HepG2 (cell line): Measurements from ENCODE around the gene SNX9. TPM values are rescaled to one million over a fixed set of nuclear protein-coding genes. Genes with fewer than 3 reads are reported as not detected.
"Not testable (repeated sequence)": the region's sequence is repeated elsewhere in the genome, so short reads cannot be mapped to it uniquely, and the experiment has no call there.

Experiments used
- ATAC-seq: fragments of 200-7000 bp; cut with Tn5 transposase; 3 replicates; pipeline ENCODE4 v1.9.1; 2020; ENCODE audit warnings: mild to moderate bottlenecking, moderate library complexity
- BruUV-seq: library from RNA; stranded (reverse); fragments of 400-500 nt; replicated peaks from 2 replicates; lab custom pipeline; 2021; lab: Mats Ljungman, UMichigan
- CTCF ChIA-PET: fragments of 300-600 bp; formaldehyde crosslinking; extraction: SDS; loops from one replicate; lab custom pipeline; 2021; ENCODE audit warnings: low total read pairs, inconsistent platforms, low intra/inter-chr PET ratio; lab: Yijun Ruan, JAX
- POLR2A ChIA-PET: fragments of 350-600 bp; sonication (Branson Sonifier 250); formaldehyde crosslinking; loops from one replicate; lab custom pipeline; 2020; ENCODE audit warnings: antibody characterized with exemption, inconsistent platforms; lab: Yijun Ruan, JAX
- DNase-seq: peaks from one replicate; pipeline ENCODE4 v3.0.0-alpha.2; 2015; ENCODE audit warnings: low spot score
- FAIRE-seq: peaks from 3 replicates; lab custom pipeline; 2011; peaks lifted over from hg19 to GRCh38; lab: Jason Lieb, UNC
- H2AFZ ChIP-seq: one replicate; pipeline ENCODE4 v1.6.1; 2011; ENCODE audit warnings: low read length, inconsistent platforms
- H3K27ac ChIP-seq: fragments of 300-600 bp; 3 replicates; pipeline ENCODE4 v1.8.0; 2011; ENCODE audit warnings: mixed run types, mild to moderate bottlenecking, mixed read lengths, low read length, inconsistent platforms; ENCODE audit not compliant: insufficient read depth; ENCODE audit errors: extremely low read length
- H3K27me3 ChIP-seq, 2 experiments: fragments of 200-600 bp in 1 of 2; 2 replicates in 1 of 2; 3 replicates in 1 of 2; pipeline versions ENCODE4 v1.6.0 to v1.8.0; 2011; ENCODE audit warnings: low read length in 2 of 2, mild to moderate bottlenecking in 2 of 2, moderate library complexity in 2 of 2, inconsistent platforms in 1 of 2; ENCODE audit not compliant: insufficient read depth in 2 of 2, control insufficient read depth in 1 of 2
- H3K36me3 ChIP-seq, 2 experiments: fragments of 200-600 bp in 1 of 2; replicated peaks in 1 of 2; 2 replicates in 1 of 2; 3 replicates in 1 of 2; pipeline versions ENCODE4 v1.5.1 to v1.8.0; 2011; ENCODE audit warnings: low read length in 2 of 2, inconsistent platforms in 1 of 2; ENCODE audit not compliant: insufficient read depth in 2 of 2, control insufficient read depth in 1 of 2
- H3K4me1 ChIP-seq: 2 replicates; pipeline ENCODE4 v1.5.1; 2012; ENCODE audit warnings: low read length, inconsistent platforms; ENCODE audit not compliant: insufficient read depth
- H3K4me2 ChIP-seq: 2 replicates; pipeline ENCODE4 v1.6.0; 2011; ENCODE audit warnings: low read depth, low read length, inconsistent platforms
- H3K4me3 ChIP-seq, 3 experiments: fragments of 200-600 bp in 1 of 3; sonication (generic), shearing (Covaris generic) in 1 of 3; replicated peaks in 1 of 3; 2 replicates each; pipeline ENCODE4 v1.5.1; 2011 to 2016; ENCODE audit warnings: low read length in 3 of 3, inconsistent platforms in 2 of 3, low read depth in 2 of 3, mild to moderate bottlenecking in 2 of 3, control low read depth in 1 of 3, mixed read lengths in 1 of 3; ENCODE audit not compliant: insufficient read depth in 1 of 3
- H3K79me2 ChIP-seq: one replicate; pipeline ENCODE4 v1.6.1; 2011; ENCODE audit warnings: low read length, inconsistent platforms; ENCODE audit not compliant: insufficient read depth
- H3K9ac ChIP-seq: 2 replicates; pipeline ENCODE4 v1.6.0; 2011; ENCODE audit warnings: mild to moderate bottlenecking, low read depth, low read length, inconsistent platforms; ENCODE audit not compliant: insufficient read depth
- H3K9me3 ChIP-seq: 2 replicates; pipeline ENCODE4 v1.5.1; 2012; ENCODE audit warnings: mild to moderate bottlenecking, low read length
- H4K20me1 ChIP-seq: 2 replicates; pipeline ENCODE4 v1.6.0; 2011; ENCODE audit warnings: inconsistent platforms, mild to moderate bottlenecking, low read length, moderate library complexity; ENCODE audit not compliant: insufficient read depth
- HMGA1 ChIP-seq: sonication (generic); formaldehyde crosslinking; conservative IDR thresholded peaks from 2 replicates; pipeline ENCODE4 v1.4.0; 2020; ENCODE audit warnings: missing genetic modification reagents
- HOXA9 ChIP-seq: sonication (generic); formaldehyde crosslinking; IDR thresholded peaks from 2 replicates; pipeline ENCODE4 v1.8.1; 2022; ENCODE audit warnings: missing genetic modification reagents, mild to moderate bottlenecking, moderate library complexity, borderline replicate concordance
- ZNF496 ChIP-seq: sonication (generic); formaldehyde crosslinking; IDR thresholded peaks from 2 replicates; pipeline ENCODE4 v1.8.1; 2023; ENCODE audit warnings: mild to moderate bottlenecking, moderate library complexity, missing genetic modification reagents; ENCODE audit not compliant: insufficient replicate concordance
- ZNF563 ChIP-seq: sonication (generic); formaldehyde crosslinking; IDR thresholded peaks from 2 replicates; pipeline ENCODE4 v1.8.0; 2022; ENCODE audit warnings: mild to moderate bottlenecking, moderate library complexity, missing genetic modification reagents
- ZNF589 ChIP-seq: sonication (generic); formaldehyde crosslinking; conservative IDR thresholded peaks from 2 replicates; pipeline ENCODE4 v1.8.0; 2022; ENCODE audit warnings: mild to moderate bottlenecking, moderate library complexity, missing genetic modification reagents
- WGBS: methylation state at CpG from one replicate; pipeline ENCODE4 v1.1.6; 2017; ENCODE audit warnings: low lambda C conversion rate; 5-methylcytosine and 5-hydroxymethylcytosine counted together
- in situ Hi-C: cut with HindIII; loops from 2 replicates; pipeline ENCODE4 v1.10.0; 2017; ENCODE audit warnings: low pct_unique_long_range_greater_than_20kb; ENCODE audit not compliant: extremely low pct_ligation_motif_present
- intact Hi-C: fragments of 100-400 bp; cut with micrococcal nuclease; formaldehyde crosslinking; loops from one replicate; pipeline ENCODE4 v1.10.0; 2022; ENCODE audit not compliant: unreplicated experiment
- polyA plus RNA-seq, 8 experiments: library from polyadenylated mRNA; depleted of rRNA in 3 of 8; stranded (reverse) in 7 of 8; unstranded in 1 of 8; fragments of >200 nt; fragmentation: Illumina TruSeq in 4 of 8; extraction: Trizol in 4 of 8; gene quantifications; 2 replicates each; pipeline versions ENCODE4 v1.2.1 to v1.2.3, GENCODE V29; 2011 to 2016; ENCODE audit warnings: low read depth in 4 of 8, missing spikeins in 1 of 8, mixed read lengths in 1 of 8; ENCODE audit not compliant: insufficient read depth in 1 of 8
- total RNA-seq, 5 experiments: library from RNA; depleted of rRNA; stranded (reverse); fragments of >200 nt; fragmentation: Illumina TruSeq; extraction: Trizol; gene quantifications; 2 replicates each; pipeline ENCODE4 v1.2.3, GENCODE V29; 2016; ENCODE audit warnings: low read depth in 1 of 5
- TF ChIP-seq, protein P1 (sequence below): sonication (generic); formaldehyde crosslinking; IDR thresholded peaks from 2 replicates; pipeline ENCODE4 v1.8.1; 2023; ENCODE audit warnings: missing genetic modification reagents, mild to moderate bottlenecking, borderline replicate concordance
- TF ChIP-seq, protein P2 (sequence below): sonication (generic); formaldehyde crosslinking; IDR thresholded peaks from 2 replicates; pipeline ENCODE4 v1.4.0; 2020; ENCODE audit warnings: missing genetic modification reagents, borderline replicate concordance
- TF ChIP-seq, protein P3 (sequence below): sonication (generic); formaldehyde crosslinking; IDR thresholded peaks from 2 replicates; pipeline ENCODE4 v1.5.0; 2020; ENCODE audit warnings: mild to moderate bottlenecking, missing genetic modification reagents, moderate library complexity

Gene SNX9
- total and polyA plus RNA-seq, 2 of the 13 experiments (the other 11 are each of a cell fraction or from before 2014, with no cell fraction given), result 21.9 to 36.0 TPM

DNA sequence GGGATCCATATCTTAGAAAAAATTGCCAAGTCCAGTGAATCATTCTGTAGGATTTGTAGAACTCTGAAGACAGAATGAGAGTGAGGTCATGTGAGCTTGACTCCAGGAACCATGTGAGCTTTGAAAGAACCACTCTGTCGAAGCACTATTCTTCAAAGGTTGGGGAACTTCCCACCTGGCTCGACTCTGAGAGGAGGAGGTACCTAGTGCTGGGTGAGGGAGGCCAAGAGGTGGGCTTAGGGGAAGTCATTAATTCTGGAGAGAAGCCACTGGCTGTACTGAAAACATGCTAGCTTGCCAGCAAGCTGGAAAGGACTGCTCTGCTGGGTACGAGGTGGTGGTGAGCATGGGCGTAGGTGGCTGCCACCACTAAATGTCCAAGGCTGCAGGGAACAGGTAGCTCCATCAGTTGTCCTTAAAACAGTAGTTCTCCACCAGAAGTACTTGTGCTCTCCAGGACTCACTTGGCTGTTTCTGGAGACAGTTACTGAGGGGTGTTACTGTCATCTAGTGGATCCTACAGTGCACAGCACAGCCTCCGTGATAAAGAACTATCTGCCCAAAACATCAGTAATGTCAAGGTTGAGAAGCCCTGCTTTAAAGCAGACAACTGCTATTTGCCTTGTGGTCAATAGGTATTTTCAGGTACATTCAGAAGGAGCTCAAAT lies 124.0 kb downstream of the SNX9 start (continued):
- TF ChIP-seq, protein P1, sequence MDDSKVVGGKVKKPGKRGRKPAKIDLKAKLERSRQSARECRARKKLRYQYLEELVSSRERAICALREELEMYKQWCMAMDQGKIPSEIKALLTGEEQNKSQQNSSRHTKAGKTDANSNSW (CRISPR knock-in tag), result no peak
- TF ChIP-seq, protein P2, sequence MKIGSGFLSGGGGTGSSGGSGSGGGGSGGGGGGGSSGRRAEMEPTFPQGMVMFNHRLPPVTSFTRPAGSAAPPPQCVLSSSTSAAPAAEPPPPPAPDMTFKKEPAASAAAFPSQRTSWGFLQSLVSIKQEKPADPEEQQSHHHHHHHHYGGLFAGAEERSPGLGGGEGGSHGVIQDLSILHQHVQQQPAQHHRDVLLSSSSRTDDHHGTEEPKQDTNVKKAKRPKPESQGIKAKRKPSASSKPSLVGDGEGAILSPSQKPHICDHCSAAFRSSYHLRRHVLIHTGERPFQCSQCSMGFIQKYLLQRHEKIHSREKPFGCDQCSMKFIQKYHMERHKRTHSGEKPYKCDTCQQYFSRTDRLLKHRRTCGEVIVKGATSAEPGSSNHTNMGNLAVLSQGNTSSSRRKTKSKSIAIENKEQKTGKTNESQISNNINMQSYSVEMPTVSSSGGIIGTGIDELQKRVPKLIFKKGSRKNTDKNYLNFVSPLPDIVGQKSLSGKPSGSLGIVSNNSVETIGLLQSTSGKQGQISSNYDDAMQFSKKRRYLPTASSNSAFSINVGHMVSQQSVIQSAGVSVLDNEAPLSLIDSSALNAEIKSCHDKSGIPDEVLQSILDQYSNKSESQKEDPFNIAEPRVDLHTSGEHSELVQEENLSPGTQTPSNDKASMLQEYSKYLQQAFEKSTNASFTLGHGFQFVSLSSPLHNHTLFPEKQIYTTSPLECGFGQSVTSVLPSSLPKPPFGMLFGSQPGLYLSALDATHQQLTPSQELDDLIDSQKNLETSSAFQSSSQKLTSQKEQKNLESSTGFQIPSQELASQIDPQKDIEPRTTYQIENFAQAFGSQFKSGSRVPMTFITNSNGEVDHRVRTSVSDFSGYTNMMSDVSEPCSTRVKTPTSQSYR, result no peak
- TF ChIP-seq ZNF589 (no peak), ZNF563 (CRISPR knock-in tag) (no peak), HMGA1 (CRISPR knock-in tag) (no peak), HOXA9 (CRISPR knock-in tag) (no peak), ZNF496 (CRISPR knock-in tag) (no peak)
- TF ChIP-seq, protein P3, sequence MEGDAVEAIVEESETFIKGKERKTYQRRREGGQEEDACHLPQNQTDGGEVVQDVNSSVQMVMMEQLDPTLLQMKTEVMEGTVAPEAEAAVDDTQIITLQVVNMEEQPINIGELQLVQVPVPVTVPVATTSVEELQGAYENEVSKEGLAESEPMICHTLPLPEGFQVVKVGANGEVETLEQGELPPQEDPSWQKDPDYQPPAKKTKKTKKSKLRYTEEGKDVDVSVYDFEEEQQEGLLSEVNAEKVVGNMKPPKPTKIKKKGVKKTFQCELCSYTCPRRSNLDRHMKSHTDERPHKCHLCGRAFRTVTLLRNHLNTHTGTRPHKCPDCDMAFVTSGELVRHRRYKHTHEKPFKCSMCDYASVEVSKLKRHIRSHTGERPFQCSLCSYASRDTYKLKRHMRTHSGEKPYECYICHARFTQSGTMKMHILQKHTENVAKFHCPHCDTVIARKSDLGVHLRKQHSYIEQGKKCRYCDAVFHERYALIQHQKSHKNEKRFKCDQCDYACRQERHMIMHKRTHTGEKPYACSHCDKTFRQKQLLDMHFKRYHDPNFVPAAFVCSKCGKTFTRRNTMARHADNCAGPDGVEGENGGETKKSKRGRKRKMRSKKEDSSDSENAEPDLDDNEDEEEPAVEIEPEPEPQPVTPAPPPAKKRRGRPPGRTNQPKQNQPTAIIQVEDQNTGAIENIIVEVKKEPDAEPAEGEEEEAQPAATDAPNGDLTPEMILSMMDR (CRISPR knock-in tag), result peak; percentile 74

DNA sequence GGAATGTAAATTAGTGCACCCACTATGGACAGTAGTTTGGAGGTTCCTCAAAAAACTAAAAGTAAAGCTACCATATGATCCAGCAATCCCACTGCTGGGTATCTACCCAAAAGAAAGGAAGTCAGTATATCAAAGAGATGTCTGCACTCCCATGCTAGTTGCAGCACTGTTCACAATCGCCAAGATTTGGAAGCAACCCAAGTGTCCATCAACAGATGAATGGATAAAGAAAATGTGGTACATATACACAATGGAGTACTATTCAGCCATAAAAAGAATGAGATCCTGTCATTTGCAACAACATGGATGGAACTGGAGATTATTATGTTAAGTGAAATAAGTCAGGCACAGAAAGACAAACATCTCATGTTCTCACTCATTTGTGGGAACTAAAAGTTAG lies 127.9 kb downstream of the SNX9 start:
- H3K9ac ChIP-seq, DNase-seq, in situ Hi-C loops, H3K4me3 ChIP-seq, H4K20me1 ChIP-seq, H3K27me3 ChIP-seq, FAIRE-seq, H3K79me2 ChIP-seq, ATAC-seq, BruUV-seq, H2AFZ ChIP-seq, H3K4me2 ChIP-seq, POLR2A ChIA-PET, H3K36me3 ChIP-seq, H3K27ac ChIP-seq, H3K9me3 ChIP-seq, CTCF ChIA-PET: not testable (repeated sequence)
- WGBS, result 57% methylated on average over 1 of the region's 1 CpG
- H3K4me1 ChIP-seq, result peaks cover 44% of the 10 kb centered on the region
- intact Hi-C loops, result loop anchor here (5.0 to 10.0 kb wide), 2 partner anchors 124 to 194 kb away; no protein-coding TSS in a partner anchor
